BJ (cell line): ENCODE data around the gene IL18RAP. TPM values are rescaled to one million over a fixed set of nuclear protein-coding genes. Genes with fewer than 3 reads are reported as not detected.

Experiments
- CTCF ChIA-PET: fragments of 350-600 bp; formaldehyde crosslinking; extraction: SDS; loops from one replicate; lab custom pipeline; 2021; ENCODE audit warnings: antibody characterized with exemption, inconsistent platforms; lab: Yijun Ruan, JAX
- POLR2A ChIA-PET: fragments of 300-600 bp; sonication (Branson Sonifier 250); formaldehyde crosslinking; extraction: SDS; loops from one replicate; lab custom pipeline; 2021; ENCODE audit warnings: antibody characterized with exemption; lab: Charles Lee
- DNase-seq: peaks from one replicate; pipeline ENCODE4 v3.0.0-alpha.2; 2011; ENCODE audit warnings: low read depth
- H3K27me3 ChIP-seq: 2 replicates; pipeline ENCODE4 v1.6.0; 2011; ENCODE audit warnings: low read length; ENCODE audit not compliant: control insufficient read depth, insufficient read depth
- H3K36me3 ChIP-seq: 2 replicates; pipeline ENCODE4 v1.5.1; 2011; ENCODE audit warnings: low read length; ENCODE audit not compliant: control insufficient read depth, insufficient read depth
- H3K4me3 ChIP-seq: 2 replicates; pipeline ENCODE4 v1.5.1; 2011; ENCODE audit warnings: low read depth, mild to moderate bottlenecking, control low read depth, low read length
- polyA plus RNA-seq: library from polyadenylated mRNA; depleted of rRNA; stranded (reverse); fragments of >200 nt; gene quantifications from 2 replicates; pipeline ENCODE4 v1.2.3, GENCODE V29; 2011
- TF ChIP-seq, protein P1 (sequence below): IDR thresholded peaks from 2 replicates; pipeline ENCODE4 v1.5.1; 2011; ENCODE audit warnings: low read depth, mild to moderate bottlenecking, control low read depth, inconsistent platforms, low read length, moderate library complexity; ENCODE audit not compliant: insufficient read depth

Gene IL18RAP
- polyA plus RNA-seq, 1 experiment, result not detected

DNA sequence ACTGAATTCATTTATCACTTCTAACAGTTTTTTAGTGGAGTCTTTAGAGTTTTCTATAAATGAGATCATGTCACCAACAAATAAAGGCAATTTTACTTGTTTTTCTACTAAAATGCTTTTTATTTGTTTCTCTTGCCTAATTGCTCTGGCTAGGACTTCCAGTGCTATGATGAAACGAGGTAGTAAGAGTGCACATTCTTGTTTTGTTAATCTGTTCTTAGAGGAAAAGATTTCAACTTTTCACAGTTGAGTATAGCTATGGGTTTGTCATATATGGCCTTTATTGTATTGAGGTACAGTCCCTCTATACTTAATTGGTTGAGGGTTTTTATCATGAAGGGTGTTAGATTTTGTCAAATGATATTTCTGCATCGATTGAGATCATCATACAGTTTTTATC lies 5.6 kb downstream of the IL18RAP start:
- ChIA-PET POLR2A (no interaction called here), CTCF (no interaction called here)
- TF ChIP-seq, protein P1, sequence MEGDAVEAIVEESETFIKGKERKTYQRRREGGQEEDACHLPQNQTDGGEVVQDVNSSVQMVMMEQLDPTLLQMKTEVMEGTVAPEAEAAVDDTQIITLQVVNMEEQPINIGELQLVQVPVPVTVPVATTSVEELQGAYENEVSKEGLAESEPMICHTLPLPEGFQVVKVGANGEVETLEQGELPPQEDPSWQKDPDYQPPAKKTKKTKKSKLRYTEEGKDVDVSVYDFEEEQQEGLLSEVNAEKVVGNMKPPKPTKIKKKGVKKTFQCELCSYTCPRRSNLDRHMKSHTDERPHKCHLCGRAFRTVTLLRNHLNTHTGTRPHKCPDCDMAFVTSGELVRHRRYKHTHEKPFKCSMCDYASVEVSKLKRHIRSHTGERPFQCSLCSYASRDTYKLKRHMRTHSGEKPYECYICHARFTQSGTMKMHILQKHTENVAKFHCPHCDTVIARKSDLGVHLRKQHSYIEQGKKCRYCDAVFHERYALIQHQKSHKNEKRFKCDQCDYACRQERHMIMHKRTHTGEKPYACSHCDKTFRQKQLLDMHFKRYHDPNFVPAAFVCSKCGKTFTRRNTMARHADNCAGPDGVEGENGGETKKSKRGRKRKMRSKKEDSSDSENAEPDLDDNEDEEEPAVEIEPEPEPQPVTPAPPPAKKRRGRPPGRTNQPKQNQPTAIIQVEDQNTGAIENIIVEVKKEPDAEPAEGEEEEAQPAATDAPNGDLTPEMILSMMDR, result no peak
- DNase-seq, result no peak
- Histone ChIP-seq H3K36me3 (no peaks in the 10 kb centered on the region), H3K27me3 (no peaks in the 10 kb centered on the region), H3K4me3 (no peak overlapping the region)

DNA sequence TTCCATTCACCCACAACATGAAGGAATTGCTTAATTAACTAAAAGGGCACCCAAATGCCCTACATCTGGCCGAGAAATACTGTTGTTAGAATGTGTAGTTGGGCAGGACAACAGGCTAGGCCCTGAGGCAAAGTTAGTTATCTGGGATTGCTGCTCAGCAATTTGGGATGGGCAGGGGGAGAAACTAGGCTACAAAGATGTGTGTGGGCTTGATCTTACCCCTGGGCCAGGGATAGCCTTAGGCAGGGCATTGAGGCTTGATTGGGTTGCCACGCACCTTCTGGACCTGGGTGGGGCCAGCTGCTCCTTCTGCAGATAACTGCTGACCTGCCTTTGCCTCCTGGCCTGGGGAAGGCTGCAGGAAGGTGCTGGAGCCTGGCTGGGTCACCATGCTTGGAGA lies 9.4 kb downstream of the IL18RAP start:
- TF ChIP-seq, protein P1, result no peak
- no peaks in the 10 kb centered on the region for H3K36me3 ChIP-seq
- no peaks in the 10 kb centered on the region; the same call in 1 of the 2 replicates for H3K27me3 ChIP-seq
- no peak overlapping the region for H3K4me3 ChIP-seq
- ChIA-PET POLR2A (no interaction called here), CTCF (interaction anchor here (3.7 kb wide), 1 partner anchor 11 kb away, joined by 12 read pairs; no protein-coding TSS in a partner anchor)
- no peak for DNase-seq

DNA sequence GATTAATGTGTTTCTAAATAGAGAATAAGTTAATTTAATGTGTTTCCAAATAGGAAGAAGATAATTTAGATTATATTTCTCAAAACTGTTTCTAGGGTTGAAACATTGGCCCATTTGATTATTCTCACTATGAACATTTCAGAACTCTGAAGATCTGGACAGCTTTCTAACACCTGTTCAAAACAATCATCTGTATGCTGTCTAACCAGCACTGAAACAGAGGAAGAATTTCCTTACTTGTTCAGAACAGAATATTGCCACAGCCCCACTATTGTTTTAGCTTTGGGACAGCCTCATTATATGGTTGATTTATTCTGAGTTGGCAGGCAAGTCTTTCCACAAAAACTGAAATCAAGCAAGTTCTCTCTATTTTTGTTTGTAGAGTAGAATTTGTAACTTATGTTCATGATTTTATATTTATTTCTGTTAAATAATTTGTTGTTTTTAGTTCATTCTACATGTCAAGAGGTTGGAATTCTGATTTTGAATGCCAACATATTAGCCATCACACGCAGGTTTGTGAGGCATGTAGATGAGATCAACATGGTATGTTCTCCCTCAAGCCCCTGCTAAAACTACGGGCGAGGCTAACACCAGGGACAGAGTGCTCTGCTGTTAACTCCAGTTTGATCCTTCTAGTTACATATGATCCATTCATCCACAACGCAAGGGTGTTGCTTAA lies 11.2 kb downstream of the IL18RAP start:
- POLR2A ChIA-PET, result no interaction called here
- no peak for DNase-seq
- Histone ChIP-seq H3K4me3 (no peak overlapping the region), H3K36me3 (no peaks in the 10 kb centered on the region), H3K27me3 (no peaks in the 10 kb centered on the region; the same call in 1 of the 2 replicates)
- TF ChIP-seq, protein P1, result no peak
- CTCF ChIA-PET, result interaction anchor here (1.2 to 2.8 kb wide), 2 partner anchors 9 to 31 kb away, joined by 3 to 15 read pairs; no protein-coding TSS in a partner anchor

DNA sequence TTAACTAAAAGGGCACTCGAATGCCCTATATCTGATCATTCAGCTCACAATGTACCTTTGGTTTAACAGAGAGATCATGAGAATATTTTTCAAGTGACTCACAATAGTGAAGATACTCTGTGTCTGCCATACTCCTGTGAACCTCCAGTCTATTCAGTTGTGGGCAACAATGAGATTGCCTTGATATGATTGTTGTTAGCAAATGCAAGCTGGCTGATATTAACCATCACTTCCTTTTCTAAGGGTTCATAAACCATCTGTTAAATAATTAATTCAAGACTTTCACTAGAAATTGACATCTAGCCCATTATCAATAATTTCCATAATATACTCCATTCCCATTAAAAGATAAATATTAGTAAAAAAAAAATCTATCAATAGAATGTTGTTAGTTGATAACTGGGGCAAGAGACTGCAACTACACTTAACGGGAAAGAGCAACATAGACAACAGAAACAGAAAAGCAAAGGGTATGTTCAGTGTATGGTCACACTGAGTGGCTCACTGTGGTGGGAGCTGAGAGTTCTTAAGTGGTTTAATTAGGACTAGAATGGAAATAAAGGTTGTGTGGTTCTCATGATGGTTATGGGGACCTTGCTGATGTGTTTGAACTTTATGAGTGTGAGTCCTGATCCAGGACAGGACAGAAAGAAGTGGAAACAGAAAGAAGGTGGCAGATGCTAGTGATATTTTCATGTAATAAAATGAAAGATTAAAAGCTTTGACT lies 11.9 kb downstream of the IL18RAP start:
- CTCF ChIA-PET, result interaction anchor here (1.2 to 2.8 kb wide), 2 partner anchors 9 to 30 kb away, joined by 3 to 15 read pairs; no protein-coding TSS in a partner anchor
- POLR2A ChIA-PET, result interaction anchor here (0.5 kb wide), 1 partner anchor 189 kb away, joined by 3 read pairs; no protein-coding TSS in a partner anchor
- TF ChIP-seq, protein P1, result no peak
- no peaks in the 10 kb centered on the region; the same call in 1 of the 2 replicates for H3K27me3 ChIP-seq
- no peaks in the 10 kb centered on the region for H3K36me3 ChIP-seq
- no peak overlapping the region for H3K4me3 ChIP-seq
- no peak for DNase-seq

DNA sequence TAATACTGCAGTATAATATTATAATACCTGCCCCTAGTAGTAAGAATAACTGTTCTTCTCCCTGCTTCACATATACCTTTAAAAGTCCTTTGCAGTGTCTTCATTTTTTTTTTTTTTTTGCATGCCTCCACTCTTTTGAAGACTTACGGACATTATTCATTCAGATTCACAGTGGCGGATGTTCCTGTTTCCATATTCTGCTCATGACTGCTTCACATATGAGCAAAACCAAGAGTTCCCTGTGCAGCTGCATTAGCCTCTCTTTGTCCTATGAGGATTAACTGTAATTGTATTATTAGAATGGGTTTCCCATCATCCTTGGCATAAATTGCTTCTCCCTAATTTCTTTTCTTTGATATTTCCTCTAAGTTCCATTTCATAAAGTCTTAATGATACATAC lies 12.8 kb downstream of the IL18RAP start:
- TF ChIP-seq, protein P1, result no peak
- H3K4me3 ChIP-seq, result no peak overlapping the region
- no peaks in the 10 kb centered on the region; the same call in 1 of the 2 replicates for H3K27me3 ChIP-seq
- no peak for DNase-seq
- CTCF ChIA-PET, result no interaction called here
- no peaks in the 10 kb centered on the region for H3K36me3 ChIP-seq
- POLR2A ChIA-PET, result no interaction called here
